HG03521 (cell line): ENCODE results near the gene EXOSC5.

Experiments
- ATAC-seq: cut with Tn5 transposase; IDR thresholded peaks from one replicate; pipeline ENCODE4 v1.9.1; 2021; ENCODE audit warnings: mild to moderate bottlenecking, moderate library complexity; ENCODE audit not compliant: unreplicated experiment

Gene EXOSC5

GRCh38 chr19:41426952-41427646 is 29.9 kb upstream of the EXOSC5 start, which contains the start of gene B3GNT8:
Gene B3GNT8, minus strand, starts transcription at chr19:41427374. Its CDS starts 596 bp downstream, at chr19:41426778.
- no peak for ATAC-seq

GRCh38 chr19:41426116-41426841 is 29.1 kb upstream of the EXOSC5 start:
- no peak for ATAC-seq

- ATAC-seq: no peak
Observed at GRCh38 chr19:41425174-41426115, 28.3 kb upstream of the EXOSC5 start.

GRCh38 chr19:41424335-41425173 is 27.4 kb upstream of the EXOSC5 start:
- ATAC-seq: no peak

GRCh38 chr19:41422955-41423354 is 25.8 kb upstream of the EXOSC5 start:
- no peak for ATAC-seq

GRCh38 chr19:41422456-41422855 is 25.3 kb upstream of the EXOSC5 start:
- ATAC-seq: no peak

- ATAC-seq: no peak
Observed at GRCh38 chr19:41421973-41422372, 24.8 kb upstream of the EXOSC5 start.

GRCh38 chr19:41421314-41421713 is 24.2 kb upstream of the EXOSC5 start:
- ATAC-seq: no peak

GRCh38 chr19:41420101-41420880 is 23.1 kb upstream of the EXOSC5 start:
- ATAC-seq: no peak

GRCh38 chr19:41416194-41416674 is 19.1 kb upstream of the EXOSC5 start:
- no peak for ATAC-seq

GRCh38 chr19:41415154-41415571 is 18.0 kb upstream of the EXOSC5 start:
- ATAC-seq: no peak

- no peak for ATAC-seq
Observed at GRCh38 chr19:41414461-41414860, 17.3 kb upstream of the EXOSC5 start.

GRCh38 chr19:41413947-41414346 is 16.8 kb upstream of the EXOSC5 start:
- ATAC-seq: no peak

- ATAC-seq: no peak
Observed at GRCh38 chr19:41412953-41413352, 15.8 kb upstream of the EXOSC5 start.

- no peak for ATAC-seq
Observed at GRCh38 chr19:41411968-41412265, 14.8 kb upstream of the EXOSC5 start.

- ATAC-seq: no peak
Observed at GRCh38 chr19:41411100-41411967, 14.2 kb upstream of the EXOSC5 start.

GRCh38 chr19:41410336-41411054 is 13.3 kb upstream of the EXOSC5 start:
- no peak for ATAC-seq

- ATAC-seq: no peak
Observed at GRCh38 chr19:41409288-41409687, 12.1 kb upstream of the EXOSC5 start.
